Fibroblast of lung (primary cell): ENCODE data around the gene KCND2. TPM values are rescaled to one million over a fixed set of nuclear protein-coding genes. Genes with fewer than 3 reads are reported as not detected.

ENCODE experiments used
- DNase-seq, 2 donors: peaks; one replicate each; pipeline versions ENCODE4 v3.0.0 to v3.0.0-alpha.2; 2010; ENCODE audit warnings: low read depth in 2 of 2
- H2AFZ ChIP-seq: 2 replicates; pipeline ENCODE4 v1.5.1; 2012; ENCODE audit warnings: low read length, control low read depth, inconsistent platforms
- H3K27ac ChIP-seq: 2 replicates; pipeline ENCODE4 v1.5.1; 2011; ENCODE audit warnings: low read length, control low read depth; ENCODE audit not compliant: insufficient read depth
- H3K27me3 ChIP-seq: 2 replicates; pipeline ENCODE4 v1.5.1; 2011; ENCODE audit warnings: mild to moderate bottlenecking, low read length; ENCODE audit not compliant: control insufficient read depth, insufficient read depth
- H3K36me3 ChIP-seq: 2 replicates; pipeline ENCODE4 v1.5.1; 2011; ENCODE audit warnings: low read length; ENCODE audit not compliant: control insufficient read depth, insufficient read depth
- H3K4me1 ChIP-seq: 2 replicates; pipeline ENCODE4 v1.5.1; 2011; ENCODE audit warnings: low read length; ENCODE audit not compliant: control insufficient read depth, insufficient read depth; ENCODE audit errors: extremely low read depth
- H3K4me2 ChIP-seq: 2 replicates; pipeline ENCODE4 v1.5.1; 2011; ENCODE audit warnings: low read length, control low read depth; ENCODE audit not compliant: insufficient read depth; ENCODE audit errors: extremely low read depth
- H3K4me3 ChIP-seq, 4 experiments: fragments of 200-600 bp in 1 of 4; sonication (generic) in 1 of 4; replicated peaks in 1 of 4; 2 replicates each; pipeline ENCODE4 v1.5.1; 2011 to 2016; ENCODE audit warnings: low read length in 4 of 4, low read depth in 3 of 4, mild to moderate bottlenecking in 3 of 4, control low read depth in 2 of 4, inconsistent platforms in 1 of 4, mixed read lengths in 1 of 4; ENCODE audit not compliant: insufficient read depth in 1 of 4; ENCODE audit errors: control extremely low read depth in 1 of 4
- H3K79me2 ChIP-seq: 2 replicates; pipeline ENCODE4 v1.5.1; 2012; ENCODE audit warnings: mild to moderate bottlenecking, low read length, inconsistent platforms; ENCODE audit not compliant: control insufficient read depth, insufficient read depth
- H3K9ac ChIP-seq: 2 replicates; pipeline ENCODE4 v1.5.1; 2011; ENCODE audit warnings: mild to moderate bottlenecking, low read length, control low read depth; ENCODE audit not compliant: insufficient read depth
- H3K9me3 ChIP-seq: 2 replicates; pipeline ENCODE4 v1.5.1; 2012; ENCODE audit warnings: low read depth, low read length; ENCODE audit not compliant: control insufficient read depth, insufficient read depth
- H4K20me1 ChIP-seq: 2 replicates; pipeline ENCODE4 v1.5.1; 2011; ENCODE audit warnings: low read length; ENCODE audit not compliant: control insufficient read depth, insufficient read depth; ENCODE audit errors: extremely low read depth
- EZH2 ChIP-seq: IDR thresholded peaks from 2 replicates; pipeline ENCODE4 v1.5.1; 2012; ENCODE audit warnings: low read length, control low read depth, mild to moderate bottlenecking; ENCODE audit errors: missing control alignments
- polyA plus RNA-seq, 2 donors: library from polyadenylated mRNA; depleted of rRNA in 1 of 2; stranded (reverse) in 1 of 2; unstranded in 1 of 2; fragments of >200 nt; gene quantifications; 2 replicates each; pipeline ENCODE4 v1.2.1, GENCODE V29; 2011 to 2012; ENCODE audit warnings: missing spikeins in 1 of 2
- total RNA-seq: library from RNA; depleted of rRNA; stranded (reverse); fragments of >200 nt; gene quantifications from 2 replicates; pipeline ENCODE4 v1.2.1, GENCODE V29; 2014
- TF ChIP-seq, protein P1 (sequence below), 2 donors: IDR thresholded peaks in 1 of 2; conservative IDR thresholded peaks in 1 of 2; 1 replicate in 1 of 2; 2 replicates in 1 of 2; pipeline ENCODE4 v1.5.1; 2011 to 2012; ENCODE audit warnings: low read length in 2 of 2, control low read depth in 1 of 2, inconsistent platforms in 1 of 2, low read depth in 1 of 2, mild to moderate bottlenecking in 1 of 2

KCND2 gene
- total and polyA plus RNA-seq, 2 donors (not counting 1 experiment from before 2014, with no cell fraction given) = 2.1 to 6.1 TPM

DNA sequence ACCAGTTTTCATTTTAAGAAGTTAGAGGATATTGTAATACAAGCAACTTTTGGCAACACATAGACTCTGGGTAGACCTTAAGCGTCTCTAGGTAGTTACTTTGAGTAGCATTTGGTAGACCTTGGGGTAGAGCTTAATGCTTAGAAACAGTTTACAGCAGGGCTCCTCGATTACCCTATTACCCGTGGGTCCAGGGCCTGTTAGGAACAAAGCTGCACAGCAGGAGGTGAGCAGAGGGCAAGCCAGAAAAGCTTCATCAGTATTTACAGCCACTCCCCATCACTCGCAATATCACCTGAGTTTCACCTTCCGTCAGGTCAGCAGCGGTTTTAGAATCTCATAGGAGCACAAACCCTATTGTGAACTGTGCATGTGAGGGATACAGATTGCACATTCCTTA is 411.5 kb downstream of the KCND2 start:
- H3K9ac ChIP-seq = no peak overlapping the region
- H3K36me3 ChIP-seq = no peaks in the 10 kb centered on the region
- no peak overlapping the region for H2AFZ ChIP-seq
- H4K20me1 ChIP-seq = no peaks in the 10 kb centered on the region
- H3K4me1 ChIP-seq = no peaks in the 10 kb centered on the region
- no peaks in the 10 kb centered on the region for H3K9me3 ChIP-seq
- no peak overlapping the region for H3K27ac ChIP-seq
- no peak overlapping the region for H3K4me3 ChIP-seq
- no peak for TF ChIP-seq EZH2
- TF ChIP-seq, protein P1, sequence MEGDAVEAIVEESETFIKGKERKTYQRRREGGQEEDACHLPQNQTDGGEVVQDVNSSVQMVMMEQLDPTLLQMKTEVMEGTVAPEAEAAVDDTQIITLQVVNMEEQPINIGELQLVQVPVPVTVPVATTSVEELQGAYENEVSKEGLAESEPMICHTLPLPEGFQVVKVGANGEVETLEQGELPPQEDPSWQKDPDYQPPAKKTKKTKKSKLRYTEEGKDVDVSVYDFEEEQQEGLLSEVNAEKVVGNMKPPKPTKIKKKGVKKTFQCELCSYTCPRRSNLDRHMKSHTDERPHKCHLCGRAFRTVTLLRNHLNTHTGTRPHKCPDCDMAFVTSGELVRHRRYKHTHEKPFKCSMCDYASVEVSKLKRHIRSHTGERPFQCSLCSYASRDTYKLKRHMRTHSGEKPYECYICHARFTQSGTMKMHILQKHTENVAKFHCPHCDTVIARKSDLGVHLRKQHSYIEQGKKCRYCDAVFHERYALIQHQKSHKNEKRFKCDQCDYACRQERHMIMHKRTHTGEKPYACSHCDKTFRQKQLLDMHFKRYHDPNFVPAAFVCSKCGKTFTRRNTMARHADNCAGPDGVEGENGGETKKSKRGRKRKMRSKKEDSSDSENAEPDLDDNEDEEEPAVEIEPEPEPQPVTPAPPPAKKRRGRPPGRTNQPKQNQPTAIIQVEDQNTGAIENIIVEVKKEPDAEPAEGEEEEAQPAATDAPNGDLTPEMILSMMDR (conservative IDR thresholded peaks at IDR 0.05 in 1 of 2, IDR thresholded peaks at IDR 0.05 in 1 of 2; ENCODE audit: low read depth in 1 of 2, low read length in 2 of 2) = no peak
- no peak for DNase-seq
- no peak overlapping the region for H3K4me2 ChIP-seq
- no peaks in the 10 kb centered on the region for H3K27me3 ChIP-seq
- H3K79me2 ChIP-seq = no peaks in the 10 kb centered on the region

DNA sequence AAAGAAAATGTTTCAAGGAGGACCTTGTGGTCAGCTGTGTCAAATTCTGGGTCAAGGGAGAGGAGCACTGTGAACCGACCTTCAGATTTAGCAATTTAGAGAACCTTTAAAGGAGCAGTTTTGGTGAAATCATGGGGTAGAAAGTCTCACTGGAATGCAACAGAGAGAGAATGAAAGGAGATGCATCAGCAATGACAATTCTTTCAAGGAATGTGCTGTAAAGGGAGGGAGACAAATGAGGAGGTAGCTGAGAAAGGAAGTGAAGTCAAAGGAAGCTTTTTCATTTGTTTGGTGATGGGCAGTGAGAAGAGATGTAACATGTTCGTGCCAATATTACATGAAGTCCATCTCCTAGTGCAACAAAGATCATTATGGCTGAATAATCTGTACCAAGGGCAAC is 418.9 kb downstream of the KCND2 start:
- Histone ChIP-seq H3K79me2 (no peaks in the 10 kb centered on the region), H3K27ac (no peak overlapping the region), H2AFZ (no peak overlapping the region), H3K27me3 (no peaks in the 10 kb centered on the region), H3K36me3 (no peaks in the 10 kb centered on the region), H3K4me2 (no peak overlapping the region), H3K9me3 (no peaks in the 10 kb centered on the region), H3K4me3 (no peak overlapping the region), H3K4me1 (no peaks in the 10 kb centered on the region), H3K9ac (no peak overlapping the region), H4K20me1 (no peaks in the 10 kb centered on the region)
- TF ChIP-seq, protein P1 (conservative IDR thresholded peaks at IDR 0.05 in 1 of 2, IDR thresholded peaks at IDR 0.05 in 1 of 2; ENCODE audit: low read depth in 1 of 2, low read length in 2 of 2) = no peak
- no peak for TF ChIP-seq EZH2
- DNase-seq = peak in 1 of 2 donors; percentile 1

GRCh38 chr7:120695848-120696247 is 422.9 kb downstream of the KCND2 start:
- Histone ChIP-seq H3K4me2 (no peak overlapping the region), H3K79me2 (no peaks in the 10 kb centered on the region), H3K27ac (no peak overlapping the region), H3K9ac (no peak overlapping the region), H3K4me1 (no peaks in the 10 kb centered on the region), H3K4me3 (no peak overlapping the region), H3K27me3 (no peaks in the 10 kb centered on the region), H3K9me3 (no peaks in the 10 kb centered on the region), H4K20me1 (no peaks in the 10 kb centered on the region), H3K36me3 (no peaks in the 10 kb centered on the region), H2AFZ (no peak overlapping the region)
- no peak for TF ChIP-seq EZH2
- TF ChIP-seq, protein P1 (conservative IDR thresholded peaks at IDR 0.05 in 1 of 2, IDR thresholded peaks at IDR 0.05 in 1 of 2; ENCODE audit: low read depth in 1 of 2, low read length in 2 of 2) = no peak
- no peak for DNase-seq
